Suprapubic skin (tissue), 4 donors: ENCODE results near the gene NTM. TPM values are rescaled to one million over a fixed set of nuclear protein-coding genes. Genes with fewer than 3 reads are reported as not detected.

Source experiments
- DNase-seq, 2 donors: peaks; one replicate each; pipeline ENCODE4 v3.0.0-alpha.2; 2019; ENCODE audit warnings: low spot score in 2 of 2
- H3K27ac ChIP-seq: fragments of 200-600 bp; sonication (generic); one replicate; pipeline ENCODE4 v1.5.1; 2019
- H3K27me3 ChIP-seq: fragments of 200-600 bp; sonication (generic); one replicate; pipeline ENCODE4 v1.5.1; 2019
- H3K36me3 ChIP-seq: fragments of 200-600 bp; sonication (generic); one replicate; pipeline ENCODE4 v1.5.1; 2019
- H3K4me1 ChIP-seq: fragments of 200-600 bp; sonication (generic); one replicate; pipeline ENCODE4 v1.5.1; 2019
- H3K4me3 ChIP-seq: fragments of 200-600 bp; sonication (generic); one replicate; pipeline ENCODE4 v1.5.1; 2019; ENCODE audit warnings: mild to moderate bottlenecking
- H3K9me3 ChIP-seq: fragments of 200-600 bp; sonication (generic); one replicate; pipeline ENCODE4 v1.5.1; 2019
- EP300 ChIP-seq: sonication (generic); formaldehyde crosslinking; IDR thresholded peaks from one replicate; pipeline ENCODE4 v1.6.1; 2017; ENCODE audit warnings: antibody characterized with exemption
- POLR2A ChIP-seq, 2 donors: fragments of 450-650 bp; IDR thresholded peaks; one replicate each; pipeline ENCODE4 v1.6.1; 2017; ENCODE audit warnings: antibody characterized with exemption in 2 of 2, mild to moderate bottlenecking in 2 of 2, moderate library complexity in 2 of 2
- POLR2AphosphoS5 ChIP-seq, 3 donors: sonication (generic); formaldehyde crosslinking; IDR thresholded peaks; one replicate each; pipeline ENCODE4 v1.6.1; 2017; ENCODE audit warnings: antibody characterized with exemption in 3 of 3
- WGBS: methylation state at CpG from one replicate; pipeline ENCODE4 v1.1.5; 2018; 5-methylcytosine and 5-hydroxymethylcytosine counted together
- total RNA-seq, 4 donors: library from RNA; depleted of rRNA; stranded (reverse); fragments of >200 nt; gene quantifications; one replicate each; pipeline ENCODE4 v1.1.0, GENCODE V29; 2016
- TF ChIP-seq, protein P1 (sequence below), 2 donors: fragments of 200-600 bp in 1 of 2; fragments of 450-650 bp in 1 of 2; sonication (generic) in 1 of 2; IDR thresholded peaks; one replicate each; pipeline ENCODE4 v1.5.1; 2016 to 2019; ENCODE audit warnings: antibody characterized with exemption in 2 of 2, mild to moderate bottlenecking in 1 of 2, moderate library complexity in 1 of 2

Gene NTM
- total RNA-seq, 4 donors from 2014 or later: 0.19 to 19.1 (median 2.1) TPM

GRCh38 chr11:131609921-131610320, 239.5 kb downstream of the NTM start:
- no peak overlapping the region for H3K27ac ChIP-seq
- H3K9me3 ChIP-seq: no peaks in the 10 kb centered on the region
- peaks cover 5% of the 10 kb centered on the region for H3K27me3 ChIP-seq
- no peaks in the 10 kb centered on the region for H3K4me1 ChIP-seq
- no peaks in the 10 kb centered on the region for H3K36me3 ChIP-seq
- WGBS: 78% methylated on average over 3 of the region's 3 CpGs
- H3K4me3 ChIP-seq: no peak overlapping the region
- no peak for TF ChIP-seq POLR2AphosphoS5 (IDR thresholded peaks at IDR 0.05)
- TF ChIP-seq EP300: no peak
- no peak for TF ChIP-seq POLR2A (IDR thresholded peaks at IDR 0.05)
- TF ChIP-seq, protein P1, sequence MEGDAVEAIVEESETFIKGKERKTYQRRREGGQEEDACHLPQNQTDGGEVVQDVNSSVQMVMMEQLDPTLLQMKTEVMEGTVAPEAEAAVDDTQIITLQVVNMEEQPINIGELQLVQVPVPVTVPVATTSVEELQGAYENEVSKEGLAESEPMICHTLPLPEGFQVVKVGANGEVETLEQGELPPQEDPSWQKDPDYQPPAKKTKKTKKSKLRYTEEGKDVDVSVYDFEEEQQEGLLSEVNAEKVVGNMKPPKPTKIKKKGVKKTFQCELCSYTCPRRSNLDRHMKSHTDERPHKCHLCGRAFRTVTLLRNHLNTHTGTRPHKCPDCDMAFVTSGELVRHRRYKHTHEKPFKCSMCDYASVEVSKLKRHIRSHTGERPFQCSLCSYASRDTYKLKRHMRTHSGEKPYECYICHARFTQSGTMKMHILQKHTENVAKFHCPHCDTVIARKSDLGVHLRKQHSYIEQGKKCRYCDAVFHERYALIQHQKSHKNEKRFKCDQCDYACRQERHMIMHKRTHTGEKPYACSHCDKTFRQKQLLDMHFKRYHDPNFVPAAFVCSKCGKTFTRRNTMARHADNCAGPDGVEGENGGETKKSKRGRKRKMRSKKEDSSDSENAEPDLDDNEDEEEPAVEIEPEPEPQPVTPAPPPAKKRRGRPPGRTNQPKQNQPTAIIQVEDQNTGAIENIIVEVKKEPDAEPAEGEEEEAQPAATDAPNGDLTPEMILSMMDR (IDR thresholded peaks at IDR 0.05): no peak
- DNase-seq: no peak

DNA sequence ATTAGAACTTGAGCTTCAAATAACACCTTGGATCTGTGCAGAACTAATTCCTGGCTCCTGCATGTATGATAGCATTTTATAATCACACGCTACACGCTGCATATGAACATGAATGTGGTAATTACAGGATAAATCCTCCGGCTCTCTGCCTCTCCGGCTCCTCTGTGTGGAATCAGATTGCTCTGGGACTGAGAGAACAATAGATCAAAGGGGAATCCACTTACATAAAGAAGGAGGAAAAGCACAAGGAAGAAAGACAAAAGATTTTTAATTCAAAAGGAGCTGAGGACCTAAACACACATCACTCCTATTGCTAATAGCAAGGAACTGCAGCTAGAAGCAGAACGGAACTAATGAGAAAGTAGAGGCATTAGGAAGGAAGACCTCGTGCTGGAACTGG, 240.9 kb downstream of the NTM start:
- peaks cover 5% of the 10 kb centered on the region for H3K27me3 ChIP-seq
- no peak overlapping the region for H3K27ac ChIP-seq
- H3K9me3 ChIP-seq: no peaks in the 10 kb centered on the region
- no peaks in the 10 kb centered on the region for H3K4me1 ChIP-seq
- DNase-seq: no peak
- H3K36me3 ChIP-seq: no peaks in the 10 kb centered on the region
- 81% methylated on average over 6 of the region's 6 CpGs for WGBS
- H3K4me3 ChIP-seq: no peak overlapping the region
- no peak for TF ChIP-seq POLR2A (IDR thresholded peaks at IDR 0.05)
- TF ChIP-seq POLR2AphosphoS5 (IDR thresholded peaks at IDR 0.05): no peak
- TF ChIP-seq EP300: no peak
- TF ChIP-seq, protein P1 (IDR thresholded peaks at IDR 0.05): no peak

DNA sequence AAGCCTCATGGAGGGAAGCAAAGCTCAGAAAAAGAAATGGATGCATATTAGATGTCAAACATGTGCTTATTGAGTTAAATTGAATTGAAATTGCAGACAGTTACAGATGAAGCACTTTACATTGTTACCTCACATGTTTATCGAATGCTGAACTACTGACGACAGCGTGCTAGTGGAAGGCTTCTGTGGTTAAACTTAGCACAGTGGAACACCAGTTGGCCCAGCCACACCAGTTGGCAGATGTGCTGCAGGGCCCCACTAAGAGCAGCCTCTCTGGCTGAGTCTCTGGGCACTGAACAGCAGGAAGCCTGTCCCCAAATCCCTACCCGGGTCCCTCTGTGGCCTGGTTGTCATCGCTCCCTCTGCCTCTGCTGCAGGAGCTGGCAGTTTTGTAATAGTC, 242.1 kb downstream of the NTM start:
- Histone ChIP-seq H3K4me3 (no peak overlapping the region), H3K9me3 (no peaks in the 10 kb centered on the region), H3K4me1 (no peaks in the 10 kb centered on the region), H3K27ac (no peak overlapping the region), H3K36me3 (no peaks in the 10 kb centered on the region), H3K27me3 (peaks cover 5% of the 10 kb centered on the region)
- TF ChIP-seq POLR2A (IDR thresholded peaks at IDR 0.05) (no peak), POLR2AphosphoS5 (IDR thresholded peaks at IDR 0.05) (no peak), EP300 (no peak)
- TF ChIP-seq, protein P1 (IDR thresholded peaks at IDR 0.05): no peak
- 80% methylated on average over 5 of the region's 5 CpGs for WGBS
- DNase-seq: no peak

DNA sequence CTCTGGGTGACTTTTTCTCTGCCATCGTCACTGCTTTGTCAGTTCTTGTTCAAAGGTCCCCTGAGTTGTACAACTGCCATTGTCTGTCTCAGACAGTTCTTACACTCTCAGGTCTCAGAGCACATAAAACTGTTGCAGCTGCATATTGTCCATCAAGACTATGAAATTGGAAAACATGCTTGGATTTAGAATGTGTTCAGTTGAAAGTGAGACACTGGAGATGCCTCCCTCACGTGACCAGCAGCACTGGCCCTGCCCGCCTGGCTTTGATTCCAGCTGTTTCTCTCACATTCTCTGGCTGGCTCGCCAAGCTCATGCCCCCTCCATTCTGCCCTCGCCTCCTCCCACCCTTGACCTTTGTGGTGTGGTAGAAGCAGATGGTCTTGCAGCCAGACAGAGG, 244.2 kb downstream of the NTM start:
- no peaks in the 10 kb centered on the region for H3K9me3 ChIP-seq
- no peak overlapping the region for H3K27ac ChIP-seq
- no peak for TF ChIP-seq POLR2AphosphoS5 (IDR thresholded peaks at IDR 0.05)
- TF ChIP-seq, protein P1 (IDR thresholded peaks at IDR 0.05): no peak
- no peak for TF ChIP-seq POLR2A (IDR thresholded peaks at IDR 0.05)
- TF ChIP-seq EP300: no peak
- peaks cover 5% of the 10 kb centered on the region for H3K27me3 ChIP-seq
- no peaks in the 10 kb centered on the region for H3K36me3 ChIP-seq
- no peaks in the 10 kb centered on the region for H3K4me1 ChIP-seq
- WGBS: 60% methylated on average over 5 of the region's 5 CpGs
- no peak for DNase-seq
- H3K4me3 ChIP-seq: no peak overlapping the region

DNA sequence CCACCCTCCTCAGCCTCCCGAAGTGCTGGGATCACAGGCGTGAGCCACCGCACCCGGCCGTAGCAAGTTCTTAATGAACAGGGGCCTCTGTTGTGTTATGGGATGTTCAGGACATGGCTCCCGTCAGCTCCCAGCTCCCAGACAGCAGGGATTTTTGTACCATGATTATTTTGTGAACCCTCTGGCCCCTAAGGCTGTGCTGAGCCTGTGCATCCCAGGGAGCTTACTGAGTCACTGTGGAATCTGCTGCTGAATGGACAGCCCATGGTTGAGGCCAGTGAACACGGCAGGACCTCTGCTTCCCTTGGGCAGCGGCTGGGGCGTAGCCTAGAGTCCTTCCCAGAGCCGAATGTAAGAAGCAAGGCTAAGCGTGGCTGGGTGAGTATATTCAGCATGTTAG, 245.2 kb downstream of the NTM start:
- no peaks in the 10 kb centered on the region for H3K36me3 ChIP-seq
- no peaks in the 10 kb centered on the region for H3K4me1 ChIP-seq
- DNase-seq: no peak
- 85% methylated on average over 8 of the region's 11 CpGs for WGBS
- no peak for TF ChIP-seq EP300
- TF ChIP-seq POLR2A (IDR thresholded peaks at IDR 0.05): no peak
- TF ChIP-seq POLR2AphosphoS5 (IDR thresholded peaks at IDR 0.05): no peak
- TF ChIP-seq, protein P1 (IDR thresholded peaks at IDR 0.05): no peak
- H3K27ac ChIP-seq: no peak overlapping the region
- no peak overlapping the region for H3K4me3 ChIP-seq
- no peaks in the 10 kb centered on the region for H3K9me3 ChIP-seq
- no peaks in the 10 kb centered on the region for H3K27me3 ChIP-seq
